Endothelial cell of umbilical vein (primary cell): ENCODE data around the gene OARD1. TPM values are rescaled to one million over a fixed set of nuclear protein-coding genes. Genes with fewer than 3 reads are reported as not detected.
"Not testable (repeated sequence)": the region's sequence is repeated elsewhere in the genome, so short reads cannot be mapped to it uniquely, and the experiment has no call there.

Source experiments
- BruUV-seq: library from RNA; stranded (reverse); fragments of 400-500 nt; replicated peaks from 2 replicates; lab custom pipeline; 2021; lab: Mats Ljungman, UMichigan
- CTCF ChIA-PET: fragments of 300-600, 350-600 bp; sonication (Branson Sonifier 250); formaldehyde crosslinking; loops from one replicate; lab custom pipeline; 2021; ENCODE audit warnings: antibody characterized with exemption, inconsistent platforms; lab: Charles Lee
- POLR2A ChIA-PET: fragments of 300-600, 350-600 bp; sonication (Branson Sonifier 250); formaldehyde crosslinking; loops from one replicate; lab custom pipeline; 2021; ENCODE audit warnings: antibody characterized with exemption, inconsistent platforms; lab: Charles Lee
- DNase-seq: peaks from one replicate; pipeline ENCODE4 v3.0.0-alpha.2; 2011; ENCODE audit warnings: low read depth, low spot score
- FAIRE-seq: peaks from 2 replicates; lab custom pipeline; 2011; peaks lifted over from hg19 to GRCh38; lab: Jason Lieb, UNC
- H2AFZ ChIP-seq: 2 replicates; pipeline ENCODE4 v1.6.0; 2012; ENCODE audit warnings: low read depth, low read length, control low read depth, inconsistent platforms
- H3K27ac ChIP-seq: 2 replicates; pipeline ENCODE4 v1.5.1; 2011; ENCODE audit warnings: low read depth, mild to moderate bottlenecking, control low read depth, low read length, moderate library complexity; ENCODE audit not compliant: insufficient read depth
- H3K27me3 ChIP-seq, 2 experiments: 2 replicates each; pipeline versions ENCODE4 v1.6.0 to v1.6.1; 2011; ENCODE audit warnings: low read length in 2 of 2, mixed read lengths in 1 of 2; ENCODE audit not compliant: control insufficient read depth in 2 of 2, insufficient read depth in 2 of 2
- H3K36me3 ChIP-seq, 2 experiments: 2 replicates in 1 of 2; 3 replicates in 1 of 2; pipeline ENCODE4 v1.5.1; 2011; ENCODE audit warnings: low read length in 2 of 2, mild to moderate bottlenecking in 1 of 2, moderate library complexity in 1 of 2; ENCODE audit not compliant: control insufficient read depth in 2 of 2, insufficient read depth in 2 of 2; ENCODE audit errors: extremely low read depth in 1 of 2
- H3K4me1 ChIP-seq: 3 replicates; pipeline ENCODE4 v1.5.1; 2011; ENCODE audit warnings: mild to moderate bottlenecking, low read length; ENCODE audit not compliant: control insufficient read depth, insufficient read depth; ENCODE audit errors: extremely low read depth
- H3K4me2 ChIP-seq: 2 replicates; pipeline ENCODE4 v1.6.1; 2011; ENCODE audit warnings: low read length, control low read depth, mixed read lengths; ENCODE audit not compliant: insufficient read depth
- H3K4me3 ChIP-seq, 3 experiments: fragments of 200-600 bp in 1 of 3; sonication (generic), shearing (Covaris generic) in 1 of 3; replicated peaks in 1 of 3; 2 replicates each; pipeline ENCODE4 v1.5.1; 2011 to 2016; ENCODE audit warnings: control low read depth in 3 of 3, low read length in 3 of 3, mild to moderate bottlenecking in 2 of 3, inconsistent platforms in 1 of 3, low read depth in 1 of 3, moderate library complexity in 1 of 3; ENCODE audit not compliant: insufficient read depth in 1 of 3
- H3K79me2 ChIP-seq: 2 replicates; pipeline ENCODE4 v1.6.0; 2012; ENCODE audit warnings: low read length, inconsistent platforms; ENCODE audit not compliant: control insufficient read depth, insufficient read depth
- H3K9ac ChIP-seq: replicated peaks from 2 replicates; pipeline ENCODE3; 2011; ENCODE audit warnings: low read length, control low read depth; ENCODE audit not compliant: insufficient read depth; ENCODE audit errors: extremely low read depth
- H3K9me1 ChIP-seq: replicated peaks from 3 replicates; pipeline ENCODE4 v1.6.0; 2011; ENCODE audit warnings: mild to moderate bottlenecking, low read length; ENCODE audit not compliant: control insufficient read depth, insufficient read depth; ENCODE audit errors: extremely low read depth
- H3K9me3 ChIP-seq: replicated peaks from 2 replicates; pipeline ENCODE4 v1.5.1; 2012; ENCODE audit warnings: low read length, inconsistent platforms; ENCODE audit not compliant: control insufficient read depth, insufficient read depth
- H4K20me1 ChIP-seq: replicated peaks from 2 replicates; pipeline ENCODE3; 2011; ENCODE audit warnings: mild to moderate bottlenecking, low read length; ENCODE audit not compliant: control insufficient read depth, insufficient read depth; ENCODE audit errors: extremely low read depth
- CTCF ChIP-seq, 2 donors: IDR thresholded peaks; 1 replicate in 1 of 2; 2 replicates in 1 of 2; pipeline ENCODE4 v1.5.1; 2011; ENCODE audit warnings: low read length in 2 of 2, mild to moderate bottlenecking in 2 of 2, moderate library complexity in 2 of 2, control low read depth in 1 of 2, inconsistent platforms in 1 of 2, low read depth in 1 of 2; ENCODE audit not compliant: insufficient read depth in 1 of 2; ENCODE audit errors: extremely low read depth in 1 of 2
- EZH2 ChIP-seq: IDR thresholded peaks from 2 replicates; pipeline ENCODE4 v1.6.1; 2012; ENCODE audit warnings: borderline replicate concordance, low read depth, mild to moderate bottlenecking, moderate library complexity, low read length, inconsistent platforms; ENCODE audit not compliant: severe bottlenecking
- FOS ChIP-seq: IDR thresholded peaks from 2 replicates; pipeline ENCODE4 v1.6.1; 2011; ENCODE audit warnings: mild to moderate bottlenecking, low read length, moderate library complexity, borderline replicate concordance; ENCODE audit not compliant: insufficient read depth
- GATA2 ChIP-seq: IDR thresholded peaks from 2 replicates; pipeline ENCODE4 v1.7.0; 2011; ENCODE audit warnings: low read depth, mild to moderate bottlenecking, moderate library complexity, mixed read lengths, low read length; ENCODE audit not compliant: insufficient read length, insufficient read depth
- JUN ChIP-seq: IDR thresholded peaks from 2 replicates; pipeline ENCODE4 v1.6.1; 2011; ENCODE audit warnings: borderline replicate concordance, low read depth; ENCODE audit not compliant: insufficient read length, insufficient read depth
- MAX ChIP-seq: IDR thresholded peaks from 2 replicates; pipeline ENCODE4 v1.6.1; 2011; ENCODE audit not compliant: insufficient read depth, insufficient read length
- MYC ChIP-seq: IDR thresholded peaks from one replicate; pipeline ENCODE4 v1.6.1; 2011; ENCODE audit warnings: mild to moderate bottlenecking, low read depth, low read length
- POLR2A ChIP-seq: IDR thresholded peaks from 2 replicates; pipeline ENCODE4 v1.6.1; 2012; ENCODE audit warnings: low read depth, mild to moderate bottlenecking, control low read depth, low read length
- POLR2AphosphoS5 ChIP-seq: IDR thresholded peaks from 2 replicates; pipeline ENCODE4 v1.6.1; 2012; ENCODE audit warnings: low read depth, mild to moderate bottlenecking, control low read depth, low read length, moderate library complexity; ENCODE audit not compliant: insufficient read depth
- dilution Hi-C: fragments of 300-500 bp; cut with MboI; formaldehyde crosslinking; loops from one replicate; pipeline ENCODE4 v1.15.0; 2019; ENCODE audit warnings: low sequenced_read_pairs; ENCODE audit not compliant: extremely low pct_ligation_motif_present
- intact Hi-C: fragments of 100-400 bp; cut with micrococcal nuclease; formaldehyde crosslinking; loops from one replicate; pipeline ENCODE4 v1.10.0; 2022
- polyA plus RNA-seq, 4 experiments: library from polyadenylated mRNA; depleted of rRNA in 3 of 4; stranded (reverse) in 3 of 4; unstranded in 1 of 4; fragments of >200 nt; gene quantifications; 2 replicates each; pipeline versions ENCODE4 v1.2.1 to v1.2.3, GENCODE V29; 2011 to 2012; ENCODE audit warnings: missing spikeins in 1 of 4
- total RNA-seq: library from RNA; stranded (reverse); gene quantifications from 2 replicates; pipeline ENCODE4 v1.2.3, GENCODE V29; 2021

The OARD1 gene
- total and polyA plus RNA-seq, 2 donors (not counting 3 experiments of a cell fraction or from before 2014, with no cell fraction given): 5.2 to 13.0 TPM

GRCh38 chr6:41119508-41119907 is 47.4 kb upstream of the OARD1 start:
- Histone ChIP-seq H3K36me3 (no peaks in the 10 kb centered on the region), H3K4me2 (no peak overlapping the region), H3K79me2 (no peaks in the 10 kb centered on the region), H3K27ac (no peak overlapping the region), H3K27me3 (no peaks in the 10 kb centered on the region), H3K9me3 (no peaks in the 10 kb centered on the region), H3K9me1 (no peaks in the 10 kb centered on the region), H3K4me3 (no peak overlapping the region), H4K20me1 (no peaks in the 10 kb centered on the region), H3K9ac (no peak overlapping the region), H3K4me1 (no peaks in the 10 kb centered on the region), H2AFZ (no peak overlapping the region)
- dilution Hi-C loops: no loop called here
- BruUV-seq: no TSS peak
- ChIA-PET POLR2A (no interaction called here), CTCF (interaction anchor here (1.8 kb wide), 1 partner anchor 63 kb away, joined by 8 read pairs; no protein-coding TSS in a partner anchor)
- intact Hi-C loops: no loop called here
- TF ChIP-seq CTCF (IDR thresholded peaks at IDR 0.05; ENCODE audit: extremely low read depth in 1 of 2, insufficient read depth in 1 of 2, low read depth in 1 of 2, low read length in 2 of 2): no peak
- TF ChIP-seq FOS: no peak
- no peak for TF ChIP-seq EZH2
- no peak for TF ChIP-seq MAX
- no peak for TF ChIP-seq JUN
- no peak for TF ChIP-seq GATA2
- no peak for TF ChIP-seq POLR2A
- TF ChIP-seq POLR2AphosphoS5: no peak
- TF ChIP-seq MYC: no peak
- DNase-seq: no peak
- FAIRE-seq: no peak

- dilution Hi-C loops, DNase-seq, H3K4me1 ChIP-seq, POLR2A ChIA-PET, H2AFZ ChIP-seq, H3K9ac ChIP-seq, intact Hi-C loops, H3K4me3 ChIP-seq, H3K27ac ChIP-seq, H3K9me1 ChIP-seq, H4K20me1 ChIP-seq, BruUV-seq, CTCF ChIA-PET, H3K27me3 ChIP-seq, FAIRE-seq, H3K9me3 ChIP-seq, H3K4me2 ChIP-seq, H3K36me3 ChIP-seq, H3K79me2 ChIP-seq: not testable (repeated sequence)
Measured at GRCh38 chr6:41115027-41115426, 42.9 kb upstream of the OARD1 start.
